HCT116 (cell line): ENCODE measurements around the gene CHRND. TPM values are rescaled to one million over a fixed set of nuclear protein-coding genes. Genes with fewer than 3 reads are reported as not detected.

Experiments
- ATAC-seq: fragments of 200-7000 bp; cut with Tn5 transposase; 2 replicates; pipeline ENCODE4 v1.9.1; 2020; ENCODE audit warnings: mild to moderate bottlenecking, moderate library complexity
- BruUV-seq: library from RNA; stranded (reverse); fragments of 400-500 nt; replicated peaks from 2 replicates; lab custom pipeline; 2021; lab: Mats Ljungman, UMichigan
- CTCF ChIA-PET: fragments of 300-600 bp; sonication (Branson Sonifier 250); formaldehyde crosslinking; loops from one replicate; lab custom pipeline; 2021; ENCODE audit warnings: antibody characterized with exemption; lab: Charles Lee
- POLR2A ChIA-PET: fragments of 300-600, 350-600 bp; sonication (Branson Sonifier 250); formaldehyde crosslinking; loops from one replicate; lab custom pipeline; 2021; ENCODE audit warnings: antibody characterized with exemption; lab: Charles Lee
- RAD21 ChIA-PET, 2 experiments: fragments of 300-600 bp; sonication (Branson Sonifier 250); formaldehyde crosslinking; loops; one replicate each; lab custom pipeline; 2023; ENCODE audit warnings: low total read pairs in 2 of 2; ENCODE audit not compliant: uncharacterized antibody in 2 of 2, unreplicated experiment in 2 of 2, low non-redundant PET in 1 of 2; lab: Charles Lee
- DNase-seq: peaks from one replicate; pipeline ENCODE4 v3.0.0-alpha.2; 2010; ENCODE audit warnings: low read depth, low spot score
- H2AFZ ChIP-seq: fragments of 200-600 bp; shearing (Covaris generic), sonication (generic); 2 replicates; pipeline ENCODE4 v1.6.1; 2017; ENCODE audit warnings: low read depth, mixed run types, mixed read lengths, antibody characterized with exemption, low read length; ENCODE audit not compliant: poor library complexity, severe bottlenecking
- H3K27ac ChIP-seq: 2 replicates; pipeline ENCODE4 v1.5.1; 2012; ENCODE audit warnings: low read depth, low read length
- H3K27me3 ChIP-seq: fragments of 200-600 bp; sonication (generic); 2 replicates; pipeline ENCODE4 v1.6.1; 2016; ENCODE audit warnings: mixed run types, low read length, mixed read lengths; ENCODE audit not compliant: insufficient read depth
- H3K36me3 ChIP-seq, 2 experiments: fragments of 200-500 bp in 1 of 2; fragments of 200-600 bp in 1 of 2; sonication (Bioruptor generic) in 1 of 2; sonication (generic) in 1 of 2; 2 replicates each; pipeline versions ENCODE4 v1.5.1 to v1.6.1; 2014 to 2016; ENCODE audit warnings: low read length in 2 of 2, inconsistent platforms in 1 of 2, mixed read lengths in 1 of 2, mixed run types in 1 of 2; ENCODE audit not compliant: insufficient read depth in 2 of 2, control insufficient read depth in 1 of 2
- H3K4me1 ChIP-seq, 2 experiments: fragments of 200-600 bp in 1 of 2; sonication (generic) in 1 of 2; 2 replicates each; pipeline versions ENCODE4 v1.5.1 to v1.6.1; 2012 to 2017; ENCODE audit warnings: low read length in 2 of 2, inconsistent platforms in 1 of 2, mild to moderate bottlenecking in 1 of 2, mixed read lengths in 1 of 2, mixed run types in 1 of 2, moderate library complexity in 1 of 2; ENCODE audit not compliant: insufficient read depth in 2 of 2, control insufficient read depth in 1 of 2
- H3K4me2 ChIP-seq: fragments of 200-600 bp; sonication (generic); 2 replicates; pipeline ENCODE4 v1.6.1; 2017; ENCODE audit warnings: mixed run types, low read length, mixed read lengths
- H3K4me3 ChIP-seq, 2 experiments: fragments of 200-600 bp in 1 of 2; sonication (generic) in 1 of 2; replicated peaks in 1 of 2; 2 replicates each; pipeline ENCODE4 v1.5.1; 2011 to 2016; ENCODE audit warnings: low read length in 2 of 2, control low read depth in 1 of 2, low read depth in 1 of 2, mild to moderate bottlenecking in 1 of 2, mixed read lengths in 1 of 2, mixed run types in 1 of 2
- H3K79me2 ChIP-seq: fragments of 200-600 bp; sonication (generic); 2 replicates; pipeline ENCODE4 v1.6.1; 2017; ENCODE audit warnings: mild to moderate bottlenecking, mixed run types, low read length, moderate library complexity, mixed read lengths; ENCODE audit not compliant: insufficient read depth
- H3K9ac ChIP-seq: fragments of 200-600 bp; sonication (generic); 2 replicates; pipeline ENCODE4 v1.6.1; 2016; ENCODE audit warnings: low read length, mixed read lengths
- H3K9me2 ChIP-seq: fragments of 200-600 bp; sonication (generic), shearing (Covaris generic); 2 replicates; pipeline ENCODE4 v1.6.1; 2017; ENCODE audit warnings: mixed run types, mild to moderate bottlenecking, moderate library complexity; ENCODE audit not compliant: insufficient read depth
- H3K9me3 ChIP-seq, 2 experiments: fragments of 200-500 bp in 1 of 2; fragments of 200-600 bp in 1 of 2; sonication (Bioruptor generic) in 1 of 2; sonication (generic) in 1 of 2; 2 replicates each; pipeline ENCODE4 v1.6.1; 2014 to 2017; ENCODE audit warnings: low read length in 2 of 2, mixed read lengths in 2 of 2, inconsistent platforms in 1 of 2, low read depth in 1 of 2, mild to moderate bottlenecking in 1 of 2, mixed run types in 1 of 2, moderate library complexity in 1 of 2; ENCODE audit not compliant: control insufficient read depth in 1 of 2, insufficient read depth in 1 of 2
- H4K20me1 ChIP-seq: fragments of 200-600 bp; sonication (generic), shearing (Covaris generic); 2 replicates; pipeline ENCODE4 v1.6.1; 2017; ENCODE audit warnings: mixed run types, mild to moderate bottlenecking, moderate library complexity; ENCODE audit not compliant: insufficient read depth
- ATF3 ChIP-seq: IDR thresholded peaks from 2 replicates; pipeline ENCODE4 v1.6.1; 2012
- CBX3 ChIP-seq: IDR thresholded peaks from 2 replicates; pipeline ENCODE4 v1.6.1; 2012; ENCODE audit warnings: low read depth
- EGR1 ChIP-seq: IDR thresholded peaks from 2 replicates; pipeline ENCODE4 v1.6.1; 2012; ENCODE audit warnings: low read depth
- ELF1 ChIP-seq: IDR thresholded peaks from 2 replicates; pipeline ENCODE4 v1.6.1; 2012; ENCODE audit warnings: low read depth, borderline replicate concordance
- EZH2 ChIP-seq: fragments of 200-600 bp; sonication (generic); IDR thresholded peaks from 2 replicates; pipeline ENCODE4 v1.6.1; 2017; ENCODE audit warnings: antibody characterized with exemption, mixed run types
- EZH2phosphoT487 ChIP-seq: fragments of 200-600 bp; IDR thresholded peaks from 2 replicates; pipeline ENCODE4 v1.6.1; 2018; ENCODE audit warnings: antibody characterized with exemption, borderline replicate concordance
- FOSL1 ChIP-seq: IDR thresholded peaks from 2 replicates; pipeline ENCODE4 v1.6.1; 2012; ENCODE audit warnings: low read depth
- POLR2A ChIP-seq: IDR thresholded peaks from 2 replicates; pipeline ENCODE4 v1.7.0; 2011; ENCODE audit warnings: borderline replicate concordance; ENCODE audit not compliant: insufficient read depth, insufficient read length; ENCODE audit errors: extremely low read depth
- RAD21 ChIP-seq: IDR thresholded peaks from 2 replicates; pipeline ENCODE4 v1.6.1; 2012; ENCODE audit warnings: low read depth, mild to moderate bottlenecking
- SIN3A ChIP-seq: IDR thresholded peaks from 2 replicates; pipeline ENCODE4 v1.6.1; 2012; ENCODE audit warnings: low read depth
- SP1 ChIP-seq: IDR thresholded peaks from 2 replicates; pipeline ENCODE4 v1.6.1; 2012; ENCODE audit warnings: low read depth
- TCF7L2 ChIP-seq: IDR thresholded peaks from 2 replicates; pipeline ENCODE4 v1.7.0; 2011; ENCODE audit warnings: borderline replicate concordance, inconsistent platforms; ENCODE audit not compliant: insufficient read depth, insufficient read length; ENCODE audit errors: extremely low read depth
- YY1 ChIP-seq: IDR thresholded peaks from 2 replicates; pipeline ENCODE4 v1.6.1; 2011; ENCODE audit warnings: low read length, low read depth, moderate library complexity, mild to moderate bottlenecking; ENCODE audit not compliant: insufficient replicate concordance; ENCODE audit errors: extremely low read depth
- ZBTB33 ChIP-seq: IDR thresholded peaks from 2 replicates; pipeline ENCODE4 v1.6.1; 2011; ENCODE audit warnings: mild to moderate bottlenecking, low read length, moderate library complexity; ENCODE audit not compliant: insufficient replicate concordance; ENCODE audit errors: extremely low read depth
- intact Hi-C: fragments of 100-400 bp; cut with micrococcal nuclease; formaldehyde crosslinking; loops from 2 replicates; pipeline ENCODE4 v1.10.0; 2022
- total RNA-seq: library from RNA; stranded (reverse); gene quantifications from one replicate; pipeline ENCODE4 v1.2.1, GENCODE V29; 2021; ENCODE audit not compliant: unreplicated experiment

The CHRND gene
- total RNA-seq, 1 experiment from 2014 or later = not detected

- ATAC-seq (no peak), DNase-seq (no peak)
- RAD21 ChIA-PET = no interaction called here
- intact Hi-C loops = no loop called here
- Histone ChIP-seq H3K9me2 (no peaks in the 10 kb centered on the region), H2AFZ (no peak overlapping the region), H3K9ac (no peak overlapping the region), H3K4me3 (no peak overlapping the region), H3K27me3 (peaks cover 18% of the 10 kb centered on the region; the same call in 1 of the 2 replicates), H4K20me1 (no peaks in the 10 kb centered on the region), H3K4me2 (no peak overlapping the region), H3K36me3 (no peaks in the 10 kb centered on the region), H3K9me3 (no peaks in the 10 kb centered on the region), H3K4me1 (no peaks in the 10 kb centered on the region), H3K79me2 (no peaks in the 10 kb centered on the region), H3K27ac (no peak overlapping the region)
- POLR2A ChIA-PET = no interaction called here
- no TSS peak for BruUV-seq
- no peak for TF ChIP-seq FOSL1
- no peak for TF ChIP-seq EZH2
- TF ChIP-seq SP1 = no peak
- no peak for TF ChIP-seq ELF1
- TF ChIP-seq RAD21 = no peak
- no peak for TF ChIP-seq ZBTB33
- TF ChIP-seq YY1 = no peak
- no peak for TF ChIP-seq SIN3A
- TF ChIP-seq TCF7L2 = no peak
- TF ChIP-seq EZH2phosphoT487 = no peak
- TF ChIP-seq ATF3 = no peak
- no peak for TF ChIP-seq EGR1
- TF ChIP-seq CBX3 = no peak
- TF ChIP-seq POLR2A = no peak
- CTCF ChIA-PET = no interaction called here
Observed at GRCh38 chr2:232477751-232478510, 48.0 kb upstream of the CHRND start.
